ENCODE results near the gene SLC38A11. TPM values are rescaled to one million over a fixed set of nuclear protein-coding genes. Genes with fewer than 3 reads are reported as not detected.
"Not testable (repeated sequence)": the region's sequence is repeated elsewhere in the genome, so short reads cannot be mapped to it uniquely, and the experiment has no call there.

Gene SLC38A11
- total RNA-seq, 1 donor from 2014 or later = not detected

DNA sequence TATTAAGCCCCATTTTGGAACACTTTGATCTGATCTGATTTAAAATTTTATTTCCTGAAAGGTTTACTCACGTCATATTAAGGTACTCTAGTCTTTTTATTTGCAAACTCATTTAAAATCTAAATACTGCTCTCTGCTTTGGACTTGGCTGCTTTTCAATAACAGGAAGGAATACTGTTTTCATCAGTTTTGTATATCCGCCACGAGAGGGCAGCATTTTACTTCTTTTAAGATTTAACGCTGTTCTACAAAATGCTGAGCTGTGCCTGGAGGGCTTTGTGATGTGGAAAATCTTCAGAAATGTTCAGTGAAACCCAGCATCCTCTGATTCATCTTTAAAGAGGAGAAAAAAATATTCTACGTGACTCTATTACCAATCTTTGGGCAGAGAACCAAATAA is 37.5 kb upstream of the SLC38A11 start:
- Mint-ChIP-seq H3K36me3 (ENCODE audit: unreplicated experiment) (no peaks in the 10 kb centered on the region), H3K27ac (ENCODE audit: unreplicated experiment) (no peak overlapping the region), H3K4me1 (ENCODE audit: low read depth, unreplicated experiment) (peaks cover 10% of the 10 kb centered on the region), H3K9me3 (ENCODE audit: unreplicated experiment) (peaks cover 3% of the 10 kb centered on the region), H3K27me3 (ENCODE audit: unreplicated experiment) (no peaks in the 10 kb centered on the region), H3K4me3 (ENCODE audit: unreplicated experiment) (no peak overlapping the region)
- no peak for DNase-seq
- TF ChIP-seq, protein P1, sequence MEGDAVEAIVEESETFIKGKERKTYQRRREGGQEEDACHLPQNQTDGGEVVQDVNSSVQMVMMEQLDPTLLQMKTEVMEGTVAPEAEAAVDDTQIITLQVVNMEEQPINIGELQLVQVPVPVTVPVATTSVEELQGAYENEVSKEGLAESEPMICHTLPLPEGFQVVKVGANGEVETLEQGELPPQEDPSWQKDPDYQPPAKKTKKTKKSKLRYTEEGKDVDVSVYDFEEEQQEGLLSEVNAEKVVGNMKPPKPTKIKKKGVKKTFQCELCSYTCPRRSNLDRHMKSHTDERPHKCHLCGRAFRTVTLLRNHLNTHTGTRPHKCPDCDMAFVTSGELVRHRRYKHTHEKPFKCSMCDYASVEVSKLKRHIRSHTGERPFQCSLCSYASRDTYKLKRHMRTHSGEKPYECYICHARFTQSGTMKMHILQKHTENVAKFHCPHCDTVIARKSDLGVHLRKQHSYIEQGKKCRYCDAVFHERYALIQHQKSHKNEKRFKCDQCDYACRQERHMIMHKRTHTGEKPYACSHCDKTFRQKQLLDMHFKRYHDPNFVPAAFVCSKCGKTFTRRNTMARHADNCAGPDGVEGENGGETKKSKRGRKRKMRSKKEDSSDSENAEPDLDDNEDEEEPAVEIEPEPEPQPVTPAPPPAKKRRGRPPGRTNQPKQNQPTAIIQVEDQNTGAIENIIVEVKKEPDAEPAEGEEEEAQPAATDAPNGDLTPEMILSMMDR (IDR thresholded peaks at IDR 0.05; ENCODE audit: partially characterized antibody, unreplicated experiment) = peak; percentile 75

DNA sequence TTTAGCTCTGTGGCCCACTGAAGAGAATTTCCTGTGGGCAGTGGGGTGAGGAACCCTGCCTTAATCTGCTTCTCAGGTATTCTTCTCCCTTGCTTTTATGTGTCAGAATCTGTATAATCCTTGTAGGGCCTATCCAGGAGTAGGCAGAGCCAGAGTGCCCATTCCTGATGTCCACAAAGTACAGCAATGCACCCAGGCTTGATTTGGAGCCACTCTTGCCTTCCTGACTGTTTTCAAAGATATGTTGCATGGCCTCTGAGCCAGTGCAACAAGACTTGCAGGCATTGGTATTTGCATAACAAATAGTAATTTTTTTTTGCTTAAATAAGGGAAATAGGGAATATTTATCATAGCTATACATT is 36.7 kb upstream of the SLC38A11 start:
- DNase-seq; H3K27ac Mint-ChIP-seq (ENCODE audit: unreplicated experiment); H3K4me1 Mint-ChIP-seq (ENCODE audit: low read depth, unreplicated experiment); H3K36me3 Mint-ChIP-seq (ENCODE audit: unreplicated experiment); H3K4me3 Mint-ChIP-seq (ENCODE audit: unreplicated experiment); H3K27me3 Mint-ChIP-seq (ENCODE audit: unreplicated experiment); H3K9me3 Mint-ChIP-seq (ENCODE audit: unreplicated experiment): not testable (repeated sequence)

DNA sequence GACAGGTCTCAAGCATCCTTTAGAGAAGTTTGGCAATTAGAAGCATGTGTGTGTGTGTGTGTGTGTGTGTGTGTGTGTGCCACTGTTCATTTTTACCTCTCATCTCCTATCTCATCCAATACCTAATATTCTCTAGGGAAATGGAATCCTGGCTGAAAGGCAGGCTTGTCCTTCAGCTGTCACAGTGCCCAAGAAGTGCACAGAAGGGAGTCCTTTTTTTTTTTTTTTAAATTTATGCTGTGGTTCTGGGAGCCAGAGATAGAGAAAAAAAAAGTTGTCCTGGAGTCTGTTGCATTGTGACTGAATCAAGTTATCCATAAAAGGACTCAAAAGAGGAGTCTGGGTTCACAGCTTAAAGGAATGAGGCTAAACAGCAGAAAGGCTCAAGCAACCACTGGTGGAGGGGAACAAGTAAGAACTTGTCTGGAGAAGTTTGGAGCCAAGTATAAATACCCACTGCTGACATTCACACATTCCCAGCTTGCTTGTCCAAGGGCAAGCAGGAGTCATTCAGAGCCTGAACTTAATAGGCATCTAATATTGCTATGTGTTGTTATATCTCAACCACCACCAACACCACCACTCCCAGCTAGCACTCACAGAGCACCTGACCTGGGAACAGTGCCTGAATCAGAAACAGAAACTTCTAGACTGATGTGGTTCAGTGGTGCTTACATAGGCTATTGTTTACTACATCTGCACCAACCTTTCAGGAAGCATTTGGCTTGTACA is 36.2 kb upstream of the SLC38A11 start:
- not testable (repeated sequence) for H3K36me3 Mint-ChIP-seq (ENCODE audit: unreplicated experiment); DNase-seq; H3K9me3 Mint-ChIP-seq (ENCODE audit: unreplicated experiment); H3K4me1 Mint-ChIP-seq (ENCODE audit: low read depth, unreplicated experiment); H3K27me3 Mint-ChIP-seq (ENCODE audit: unreplicated experiment); H3K4me3 Mint-ChIP-seq (ENCODE audit: unreplicated experiment); H3K27ac Mint-ChIP-seq (ENCODE audit: unreplicated experiment)

DNA sequence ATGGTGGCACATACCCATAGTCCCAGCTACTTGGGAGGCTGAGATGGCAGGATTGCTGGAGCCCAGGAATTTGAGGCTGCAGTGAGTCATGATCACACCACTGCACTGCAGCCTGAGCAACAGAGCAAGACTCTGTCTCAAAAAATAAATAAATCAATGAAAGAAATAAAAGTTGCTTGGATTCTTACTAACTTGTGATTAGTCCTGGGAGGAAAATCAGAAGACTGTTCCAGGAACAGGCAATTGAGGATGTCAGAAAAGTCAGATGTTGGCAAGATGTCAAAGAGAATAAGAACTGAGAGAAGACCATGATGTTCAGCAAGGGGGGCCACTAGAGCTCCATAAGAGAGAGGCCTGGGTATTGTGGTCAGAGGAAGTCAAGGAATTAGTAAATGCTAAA is 35.6 kb upstream of the SLC38A11 start:
- H3K27ac Mint-ChIP-seq (ENCODE audit: unreplicated experiment); DNase-seq; H3K4me1 Mint-ChIP-seq (ENCODE audit: low read depth, unreplicated experiment); H3K36me3 Mint-ChIP-seq (ENCODE audit: unreplicated experiment); H3K27me3 Mint-ChIP-seq (ENCODE audit: unreplicated experiment); H3K4me3 Mint-ChIP-seq (ENCODE audit: unreplicated experiment); H3K9me3 Mint-ChIP-seq (ENCODE audit: unreplicated experiment): not testable (repeated sequence)

DNA sequence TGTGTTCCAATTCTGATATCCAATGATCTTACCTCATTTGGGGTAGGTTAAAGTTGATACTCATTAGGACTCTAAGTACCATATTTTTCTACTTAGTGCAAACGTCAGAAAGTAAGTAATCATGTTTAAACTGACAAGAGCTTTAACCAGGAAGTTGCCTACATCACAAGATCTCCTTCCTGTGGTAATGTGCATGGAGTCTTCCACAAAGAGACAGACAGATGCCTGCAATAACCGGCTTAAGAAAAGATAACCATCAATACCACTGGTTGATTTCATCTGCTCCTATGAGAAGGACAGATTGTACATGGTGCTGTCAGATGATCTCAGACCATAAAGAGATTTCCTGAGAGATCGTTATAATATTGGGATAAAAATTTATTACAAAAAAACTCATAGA is 33.5 kb upstream of the SLC38A11 start:
- H3K4me1 Mint-ChIP-seq (ENCODE audit: low read depth, unreplicated experiment); H3K4me3 Mint-ChIP-seq (ENCODE audit: unreplicated experiment); H3K27me3 Mint-ChIP-seq (ENCODE audit: unreplicated experiment); H3K36me3 Mint-ChIP-seq (ENCODE audit: unreplicated experiment); DNase-seq; H3K27ac Mint-ChIP-seq (ENCODE audit: unreplicated experiment); H3K9me3 Mint-ChIP-seq (ENCODE audit: unreplicated experiment): not testable (repeated sequence)

DNA sequence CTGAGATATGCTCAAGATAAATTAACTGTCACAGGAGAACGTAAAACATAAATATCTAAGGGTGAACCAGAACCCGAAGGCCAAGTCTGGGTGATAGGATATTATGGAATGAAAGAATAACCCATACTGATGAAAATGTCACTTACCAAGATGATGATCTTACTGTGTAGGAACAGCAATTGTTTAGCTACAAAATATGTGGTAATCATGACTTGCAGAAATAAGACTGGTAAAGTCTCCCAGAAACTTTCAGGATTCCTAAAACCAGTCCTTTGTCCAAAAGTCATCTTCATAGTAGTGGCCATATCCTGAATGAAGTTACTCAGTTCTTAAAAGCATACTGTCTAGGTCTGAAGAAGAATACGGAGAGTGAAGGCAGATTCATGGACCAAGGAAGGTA is 30.7 kb upstream of the SLC38A11 start:
- H3K9me3 Mint-ChIP-seq (ENCODE audit: unreplicated experiment) = not testable (repeated sequence)

DNA sequence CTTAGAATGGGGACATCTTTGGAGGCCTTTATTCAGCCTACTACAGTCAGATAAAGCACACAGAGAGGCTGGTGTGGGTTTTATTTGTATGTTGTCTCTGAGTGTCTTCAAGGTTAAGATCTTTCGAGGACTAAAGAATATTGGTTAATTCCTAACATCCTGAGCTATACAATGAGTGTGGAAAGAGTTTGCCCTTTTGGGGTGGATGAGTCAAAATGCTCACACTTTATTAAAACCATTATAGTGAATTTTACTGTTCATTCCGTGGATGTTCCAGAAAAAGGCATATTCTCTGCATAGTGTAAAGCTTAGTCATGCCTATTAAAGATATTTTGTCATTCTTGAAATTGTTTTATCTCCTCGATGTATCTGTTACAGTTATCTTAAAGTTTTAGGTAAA is 29.1 kb upstream of the SLC38A11 start:
- DNase-seq = no peak
- no peaks in the 10 kb centered on the region for H3K9me3 Mint-ChIP-seq (ENCODE audit: unreplicated experiment)
- no peaks in the 10 kb centered on the region for H3K36me3 Mint-ChIP-seq (ENCODE audit: unreplicated experiment)
- H3K4me3 Mint-ChIP-seq (ENCODE audit: unreplicated experiment) = no peak overlapping the region
- H3K27me3 Mint-ChIP-seq (ENCODE audit: unreplicated experiment) = no peaks in the 10 kb centered on the region
- TF ChIP-seq, protein P1 (IDR thresholded peaks at IDR 0.05; ENCODE audit: partially characterized antibody, unreplicated experiment) = no peak
- H3K27ac Mint-ChIP-seq (ENCODE audit: unreplicated experiment) = no peak overlapping the region
- no peaks in the 10 kb centered on the region for H3K4me1 Mint-ChIP-seq (ENCODE audit: low read depth, unreplicated experiment)

More for the DNA sequence above, 30.7 kb upstream of the SLC38A11 start:
- DNase-seq; H3K27me3 Mint-ChIP-seq (ENCODE audit: unreplicated experiment); H3K4me3 Mint-ChIP-seq (ENCODE audit: unreplicated experiment); H3K27ac Mint-ChIP-seq (ENCODE audit: unreplicated experiment); H3K36me3 Mint-ChIP-seq (ENCODE audit: unreplicated experiment); H3K4me1 Mint-ChIP-seq (ENCODE audit: low read depth, unreplicated experiment): not testable (repeated sequence)

Data from glutamatergic neuron (in vitro differentiated cells).